Suprapubic skin (tissue), 4 donors: ENCODE results near the gene GMDS. TPM values are rescaled to one million over a fixed set of nuclear protein-coding genes. Genes with fewer than 3 reads are reported as not detected.

ENCODE experiments used
- DNase-seq, 2 donors: peaks; one replicate each; pipeline ENCODE4 v3.0.0-alpha.2; 2019; ENCODE audit warnings: low spot score in 2 of 2
- H3K27ac ChIP-seq: fragments of 200-600 bp; sonication (generic); one replicate; pipeline ENCODE4 v1.5.1; 2019
- H3K27me3 ChIP-seq: fragments of 200-600 bp; sonication (generic); one replicate; pipeline ENCODE4 v1.5.1; 2019
- H3K36me3 ChIP-seq: fragments of 200-600 bp; sonication (generic); one replicate; pipeline ENCODE4 v1.5.1; 2019
- H3K4me1 ChIP-seq: fragments of 200-600 bp; sonication (generic); one replicate; pipeline ENCODE4 v1.5.1; 2019
- H3K4me3 ChIP-seq: fragments of 200-600 bp; sonication (generic); one replicate; pipeline ENCODE4 v1.5.1; 2019; ENCODE audit warnings: mild to moderate bottlenecking
- H3K9me3 ChIP-seq: fragments of 200-600 bp; sonication (generic); one replicate; pipeline ENCODE4 v1.5.1; 2019
- CTCF ChIP-seq, 2 donors: fragments of 200-600 bp in 1 of 2; fragments of 450-650 bp in 1 of 2; sonication (generic) in 1 of 2; IDR thresholded peaks; one replicate each; pipeline ENCODE4 v1.5.1; 2016 to 2019; ENCODE audit warnings: antibody characterized with exemption in 2 of 2, mild to moderate bottlenecking in 1 of 2, moderate library complexity in 1 of 2
- EP300 ChIP-seq: sonication (generic); formaldehyde crosslinking; IDR thresholded peaks from one replicate; pipeline ENCODE4 v1.6.1; 2017; ENCODE audit warnings: antibody characterized with exemption
- POLR2A ChIP-seq, 2 donors: fragments of 450-650 bp; IDR thresholded peaks; one replicate each; pipeline ENCODE4 v1.6.1; 2017; ENCODE audit warnings: antibody characterized with exemption in 2 of 2, mild to moderate bottlenecking in 2 of 2, moderate library complexity in 2 of 2
- POLR2AphosphoS5 ChIP-seq, 3 donors: sonication (generic); formaldehyde crosslinking; IDR thresholded peaks; one replicate each; pipeline ENCODE4 v1.6.1; 2017; ENCODE audit warnings: antibody characterized with exemption in 3 of 3
- WGBS: methylation state at CpG from one replicate; pipeline ENCODE4 v1.1.5; 2018; 5-methylcytosine and 5-hydroxymethylcytosine counted together
- total RNA-seq, 4 donors: library from RNA; depleted of rRNA; stranded (reverse); fragments of >200 nt; gene quantifications; one replicate each; pipeline ENCODE4 v1.1.0, GENCODE V29; 2016

Gene GMDS
- total RNA-seq, 4 donors from 2014 or later = 11.7 to 19.3 (median 13.2) TPM

GRCh38 chr6:1606780-1607515 lies 638.5 kb downstream of the GMDS start:
- WGBS = 32% methylated on average over 22 of the region's 22 CpGs
- no peak for TF ChIP-seq POLR2A (IDR thresholded peaks at IDR 0.05)
- TF ChIP-seq EP300 = no peak
- no peak for TF ChIP-seq POLR2AphosphoS5 (IDR thresholded peaks at IDR 0.05)
- TF ChIP-seq CTCF (IDR thresholded peaks at IDR 0.05) = no peak
- no peaks in the 10 kb centered on the region for H3K9me3 ChIP-seq
- H3K4me1 ChIP-seq = peaks cover 63% of the 10 kb centered on the region
- no peaks in the 10 kb centered on the region for H3K36me3 ChIP-seq
- peak overlapping the region; percentile 71 for H3K4me3 ChIP-seq
- H3K27me3 ChIP-seq = peaks cover 87% of the 10 kb centered on the region
- H3K27ac ChIP-seq = peak overlapping the region; percentile 14
- DNase-seq = no peak

- H3K4me1 ChIP-seq = peaks cover 56% of the 10 kb centered on the region
- H3K27ac ChIP-seq = no peak overlapping the region
- TF ChIP-seq CTCF (IDR thresholded peaks at IDR 0.05) = no peak
- no peak for TF ChIP-seq POLR2AphosphoS5 (IDR thresholded peaks at IDR 0.05)
- TF ChIP-seq POLR2A (IDR thresholded peaks at IDR 0.05) = no peak
- peaks cover 87% of the 10 kb centered on the region for H3K27me3 ChIP-seq
- peak overlapping the region; percentile 71 for H3K4me3 ChIP-seq
- WGBS = 45% methylated on average over 22 of the region's 26 CpGs
- no peaks in the 10 kb centered on the region for H3K9me3 ChIP-seq
- no peak for DNase-seq
- H3K36me3 ChIP-seq = no peaks in the 10 kb centered on the region
These were observed 639.3 kb downstream of the GMDS start for GRCh38 chr6:1605893-1606779.

- H3K9me3 ChIP-seq = no peaks in the 10 kb centered on the region
- H3K4me1 ChIP-seq = peaks cover 48% of the 10 kb centered on the region
- WGBS = 18% methylated on average over 36 of the region's 65 CpGs
- DNase-seq = no peak
- H3K27me3 ChIP-seq = peaks cover 84% of the 10 kb centered on the region
- H3K27ac ChIP-seq = peak overlapping the region; percentile 42
- TF ChIP-seq POLR2AphosphoS5 (IDR thresholded peaks at IDR 0.05) = no peak
- no peak for TF ChIP-seq EP300
- no peak for TF ChIP-seq POLR2A (IDR thresholded peaks at IDR 0.05)
- TF ChIP-seq CTCF (IDR thresholded peaks at IDR 0.05) = no peak
- no peaks in the 10 kb centered on the region for H3K36me3 ChIP-seq
- H3K4me3 ChIP-seq = peak overlapping the region; percentile 56
These were observed 640.2 kb downstream of the GMDS start for GRCh38 chr6:1605004-1605892.

GRCh38 chr6:1604158-1605003 lies 641.0 kb downstream of the GMDS start:
- TF ChIP-seq POLR2A (IDR thresholded peaks at IDR 0.05) = no peak
- TF ChIP-seq CTCF (IDR thresholded peaks at IDR 0.05) = peak; percentile 74 to 96
- peaks cover 87% of the 10 kb centered on the region for H3K27me3 ChIP-seq
- H3K4me1 ChIP-seq = peaks cover 47% of the 10 kb centered on the region

More at GRCh38 chr6:1604158-1605003, 641.0 kb downstream of the GMDS start:
- Histone ChIP-seq H3K27ac (peak overlapping the region; percentile 42), H3K36me3 (no peaks in the 10 kb centered on the region), H3K4me3 (peak overlapping the region; percentile 56), H3K9me3 (no peaks in the 10 kb centered on the region)
- 5% methylated on average over 23 of the region's 85 CpGs for WGBS
- DNase-seq = peak; percentile 62 to 82
